ENCODE data around the gene DUSP1. TPM values are rescaled to one million over a fixed set of nuclear protein-coding genes. Genes with fewer than 3 reads are reported as not detected.
A peak's percentile ranks its signal among the peaks of the same experiment; 100 is the strongest.

The DUSP1 gene
- total RNA-seq, 1 experiment from 2014 or later: 21.2 TPM

- DNase-seq (ENCODE audit: low read depth): no peak
Observed at GRCh38 chr5:172745838-172746237, 25.2 kb downstream of the DUSP1 start.

GRCh38 chr5:172745406-172745805, 25.6 kb downstream of the DUSP1 start:
- DNase-seq (ENCODE audit: low read depth): no peak

GRCh38 chr5:172744123-172745104, 26.6 kb downstream of the DUSP1 start:
- DNase-seq (ENCODE audit: low read depth): no peak

GRCh38 chr5:172743112-172743959, 27.7 kb downstream of the DUSP1 start:
- no peak for DNase-seq (ENCODE audit: low read depth)

GRCh38 chr5:172741206-172741582, 29.8 kb downstream of the DUSP1 start:
- no peak for DNase-seq (ENCODE audit: low read depth)

GRCh38 chr5:172740428-172741205, 30.4 kb downstream of the DUSP1 start:
- DNase-seq (ENCODE audit: low read depth): peak; percentile 90

- no peak for DNase-seq (ENCODE audit: low read depth)
Observed at GRCh38 chr5:172739375-172739774, 31.6 kb downstream of the DUSP1 start.

GRCh38 chr5:172736508-172737135, 34.4 kb downstream of the DUSP1 start:
- no peak for DNase-seq (ENCODE audit: low read depth)

- DNase-seq (ENCODE audit: low read depth): no peak
Observed at GRCh38 chr5:172735141-172735831, 35.7 kb downstream of the DUSP1 start.

- no peak for DNase-seq (ENCODE audit: low read depth)
Observed at GRCh38 chr5:172733974-172734346, 37.0 kb downstream of the DUSP1 start.

- DNase-seq (ENCODE audit: low read depth): peak; percentile 93
Observed at GRCh38 chr5:172733131-172733973, 37.6 kb downstream of the DUSP1 start.

- no peak for DNase-seq (ENCODE audit: low read depth)
Observed at GRCh38 chr5:172732201-172732865, 38.7 kb downstream of the DUSP1 start.

- DNase-seq (ENCODE audit: low read depth): no peak
Observed at GRCh38 chr5:172731680-172732074, 39.3 kb downstream of the DUSP1 start.

- peak; percentile 53 for DNase-seq (ENCODE audit: low read depth)
Observed at GRCh38 chr5:172730981-172731679, 39.9 kb downstream of the DUSP1 start.

- no peak for DNase-seq (ENCODE audit: low read depth)
Observed at GRCh38 chr5:172730222-172730621, 40.8 kb downstream of the DUSP1 start.

GRCh38 chr5:172729588-172729987, 41.4 kb downstream of the DUSP1 start:
- DNase-seq (ENCODE audit: low read depth): no peak

- DNase-seq (ENCODE audit: low read depth): no peak
Observed at GRCh38 chr5:172728481-172729241, 42.3 kb downstream of the DUSP1 start.
